Suppressor macrophage (primary cell): ENCODE data around the gene BRF1.

ENCODE experiments used
- DNase-seq, 4 experiments: peaks; one replicate each; pipeline ENCODE4 v3.0.0-alpha.2; 2020 to 2022

BRF1 gene

DNA sequence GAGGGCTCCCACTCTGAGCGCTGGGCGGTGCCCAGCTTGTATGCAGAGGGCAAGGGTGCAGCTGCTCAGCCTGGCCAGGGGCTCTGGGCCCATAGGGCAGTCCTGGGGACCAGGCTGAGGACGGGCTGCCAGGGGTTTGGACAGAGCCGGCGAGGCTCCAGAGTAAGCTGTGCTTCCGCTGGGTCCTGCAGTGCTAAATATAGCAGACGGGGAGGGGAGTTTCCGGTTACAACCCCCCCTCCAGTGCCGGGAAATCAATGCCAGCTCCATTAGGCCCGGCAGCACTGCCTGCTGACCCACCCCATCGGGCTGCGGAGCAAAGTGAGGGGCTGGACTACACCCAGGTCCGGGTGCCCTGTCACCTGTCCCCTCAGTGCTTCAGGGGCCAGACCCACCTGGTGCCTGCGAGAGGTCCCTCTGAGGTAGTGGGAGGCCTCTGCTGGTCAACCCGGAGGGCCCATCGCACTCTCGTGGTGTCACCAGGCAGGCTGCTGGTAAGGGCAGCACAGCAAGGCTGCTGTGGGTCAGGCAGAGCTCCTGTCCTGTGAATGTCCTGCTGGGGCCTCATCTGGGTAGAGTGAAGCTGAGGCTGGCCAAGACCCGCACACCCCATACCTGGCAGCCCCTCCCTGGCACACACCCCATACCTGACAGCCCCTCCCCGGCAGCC, 129.7 kb downstream of the BRF1 start:
- no peak for DNase-seq

DNA sequence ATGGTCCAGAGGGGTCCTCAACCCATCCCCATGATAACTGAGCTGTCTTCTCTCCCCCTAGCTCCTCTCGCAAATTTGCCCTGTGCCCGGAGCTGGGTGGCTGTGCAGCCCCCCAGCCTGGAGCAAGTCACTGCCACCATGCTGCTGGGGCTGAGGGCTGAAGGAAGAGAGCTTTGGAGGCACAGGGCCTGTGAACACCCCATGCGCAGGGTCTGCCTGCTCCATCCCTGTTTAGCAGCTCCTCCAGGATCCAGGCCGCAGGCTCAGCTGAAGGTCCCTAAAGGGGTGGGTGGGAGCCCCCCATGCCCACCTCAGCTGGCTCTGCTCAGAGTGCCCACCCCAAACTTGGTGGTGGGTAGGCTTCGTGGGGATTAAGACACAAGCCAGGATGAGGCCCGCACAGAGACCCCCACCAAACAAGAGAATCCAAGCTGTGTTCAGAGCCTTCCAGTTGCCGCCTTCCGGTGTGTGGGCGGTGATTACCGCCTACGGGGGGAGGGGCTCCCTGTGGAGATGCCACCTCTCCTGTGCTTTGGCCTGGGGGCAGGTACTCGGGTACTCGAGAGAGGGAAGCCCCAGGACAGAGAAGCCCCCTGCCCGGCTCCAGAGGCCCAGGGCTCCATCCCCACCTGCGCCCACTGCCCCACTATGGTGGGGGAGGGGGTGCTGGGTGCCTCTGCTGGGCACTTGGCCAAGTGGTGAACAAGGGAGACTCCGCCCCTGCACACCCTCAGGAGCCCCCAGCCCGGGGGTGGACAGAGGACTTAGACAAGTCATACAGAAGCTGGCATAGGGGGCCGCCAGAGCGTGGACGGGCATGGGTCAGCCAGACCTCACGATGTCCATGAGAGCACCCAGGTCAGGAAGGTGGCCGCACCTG, 130.8 kb downstream of the BRF1 start:
- no peak for DNase-seq

DNA sequence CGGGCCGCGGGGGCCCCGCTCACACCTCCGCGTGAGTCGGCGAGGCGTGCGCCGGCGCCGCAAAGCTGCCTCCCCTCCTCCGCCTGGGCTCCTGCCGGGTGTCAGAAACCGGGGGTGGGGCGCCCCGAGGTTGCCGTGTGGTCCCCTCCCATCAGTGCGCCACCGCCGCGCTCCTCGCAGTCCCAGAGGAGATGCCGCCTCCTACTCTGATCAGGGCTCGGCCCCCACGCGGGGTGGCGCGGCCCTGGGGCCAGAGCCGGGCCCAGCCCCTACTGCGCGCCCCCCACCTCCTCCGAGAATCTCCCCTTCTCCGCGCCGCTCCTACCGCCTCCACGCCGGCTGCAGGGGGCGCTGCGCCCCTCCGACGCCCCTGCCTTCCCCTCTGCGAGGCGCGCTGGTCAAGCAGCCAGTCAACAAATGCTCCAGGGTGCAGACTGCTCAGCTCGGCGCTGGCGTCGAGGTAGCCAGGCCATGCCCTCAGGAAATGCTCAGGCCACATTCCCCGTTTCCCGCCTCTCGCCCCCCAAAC, 131.8 kb downstream of the BRF1 start:
- peak in 3 of 4 experiments; percentile 13 to 54 (median 42) for DNase-seq

DNA sequence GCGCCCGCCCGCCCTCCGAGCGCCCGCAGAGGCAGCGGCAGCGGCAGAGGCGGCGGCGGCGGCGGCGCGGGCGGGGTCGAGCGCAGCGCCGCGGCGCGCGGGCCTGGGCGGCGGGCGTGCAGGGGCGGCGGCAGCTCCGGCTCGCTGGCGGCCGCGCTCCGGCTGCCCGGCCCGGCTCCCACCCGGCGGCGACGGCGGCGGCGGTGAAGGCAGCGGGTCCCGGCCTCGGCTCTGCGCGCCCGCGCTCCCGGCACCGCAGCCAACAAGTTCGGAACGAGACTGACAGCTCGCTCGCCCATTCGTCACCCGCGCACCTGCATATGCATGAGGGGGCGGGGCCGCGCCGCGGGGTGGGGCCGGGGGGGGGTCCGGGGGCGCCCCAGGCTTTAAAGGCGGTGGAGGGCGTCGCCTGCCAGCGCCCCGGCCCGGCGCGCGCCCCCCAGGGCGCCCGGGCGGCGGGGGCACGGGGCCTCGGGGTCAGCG, 132.3 kb downstream of the BRF1 start, which contains the start of gene JAG2:
TSS of gene JAG2 (minus strand) at position 281 of the 483 bp plus-strand sequence. CDS start 356 bp downstream, outside the sequence.
- DNase-seq, result peak in 3 of 4 experiments; percentile 14 to 57 (median 38)

DNA sequence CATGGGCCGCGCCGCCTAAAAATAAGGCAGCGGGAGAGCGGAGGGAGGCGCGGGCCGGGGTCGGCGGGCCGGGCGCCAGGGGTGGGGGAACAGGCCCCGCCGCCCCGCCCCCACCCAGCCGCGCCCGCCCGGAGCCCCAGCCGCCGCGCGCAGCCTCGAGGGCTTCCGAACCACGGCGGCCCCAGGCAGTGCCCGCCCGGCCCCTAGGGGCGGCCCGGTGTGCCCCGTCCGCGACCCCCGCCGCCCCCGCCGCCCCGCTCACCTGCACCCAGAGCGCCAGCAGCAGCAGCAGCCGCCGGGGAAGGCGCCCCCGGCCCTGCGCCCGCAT, 132.7 kb downstream of the BRF1 start:
- DNase-seq, result no peak

DNA sequence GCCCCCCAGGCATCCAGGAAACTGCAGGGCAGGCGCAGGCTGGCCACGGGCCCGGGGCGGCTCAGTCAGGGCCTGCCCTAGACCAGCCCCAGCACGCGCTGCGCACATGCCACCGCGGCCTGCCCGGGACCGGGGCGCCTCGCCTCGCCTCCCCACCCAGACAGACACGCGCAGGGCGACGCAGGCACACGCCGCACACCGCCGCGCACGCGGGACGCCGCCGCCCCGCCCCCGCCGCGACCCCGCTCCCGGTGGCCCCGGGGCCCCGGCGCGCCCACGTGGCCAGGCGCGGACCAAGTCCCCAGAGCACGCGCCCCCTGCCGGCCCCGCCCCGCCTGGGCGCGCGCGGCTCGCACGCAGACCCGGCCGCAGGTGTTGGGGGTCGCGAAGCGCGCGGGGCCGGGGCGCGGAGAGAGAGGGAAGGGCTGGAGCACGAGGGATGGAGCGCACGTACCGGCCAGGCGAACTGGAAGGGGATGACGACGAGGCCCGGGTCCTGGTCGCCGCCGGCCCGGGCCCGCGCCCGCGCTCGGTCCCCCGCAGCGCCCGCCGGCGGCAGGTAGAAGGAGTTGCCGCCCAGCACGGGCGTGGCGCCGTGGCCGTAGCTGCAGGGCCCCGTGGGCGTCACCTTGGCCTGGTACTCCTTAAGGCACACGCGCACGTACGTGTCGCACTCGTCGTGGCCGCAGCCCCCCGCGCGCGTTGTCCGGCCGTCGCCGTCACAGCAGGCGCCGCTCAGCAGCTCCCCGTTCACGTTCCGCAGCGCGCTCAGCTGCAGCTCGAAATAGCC, 133.3 kb downstream of the BRF1 start:
- DNase-seq, result peak in 1 of 4 experiments; percentile 44

DNA sequence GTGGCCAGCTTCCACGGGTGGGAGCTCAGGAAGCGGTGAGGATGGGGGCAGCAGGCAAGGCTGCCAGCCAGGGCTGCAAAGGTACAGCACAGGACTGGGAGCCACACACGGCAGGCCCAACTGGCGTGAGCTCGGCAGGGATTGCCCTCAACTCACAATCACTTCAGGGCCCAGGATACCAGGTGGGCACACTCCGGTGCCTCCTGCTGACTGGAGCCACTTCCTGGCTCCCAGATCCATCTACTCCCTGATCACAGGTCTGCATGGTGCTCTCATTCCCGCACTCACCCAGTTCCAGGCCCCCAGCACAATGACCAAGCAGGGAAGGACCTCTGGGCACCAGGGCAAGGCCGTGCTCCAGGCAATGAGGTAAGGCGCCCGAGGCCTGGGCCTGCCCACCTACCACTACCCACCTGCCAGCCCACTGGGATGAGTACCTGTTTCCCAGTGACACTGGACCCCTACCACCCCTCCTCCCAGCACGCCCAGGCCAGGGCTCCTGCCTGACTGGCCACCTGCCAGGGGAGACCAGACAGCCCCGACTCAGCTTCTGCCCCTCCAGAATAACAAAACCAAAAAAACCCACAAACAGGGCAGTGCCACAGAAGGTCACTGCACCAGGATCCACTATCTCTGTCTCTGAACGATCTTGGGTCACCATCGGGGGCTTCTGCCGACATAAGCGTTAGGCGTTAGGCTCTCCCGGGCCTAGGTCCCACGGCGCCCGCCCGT, 134.1 kb downstream of the BRF1 start:
- DNase-seq, result no peak

DNA sequence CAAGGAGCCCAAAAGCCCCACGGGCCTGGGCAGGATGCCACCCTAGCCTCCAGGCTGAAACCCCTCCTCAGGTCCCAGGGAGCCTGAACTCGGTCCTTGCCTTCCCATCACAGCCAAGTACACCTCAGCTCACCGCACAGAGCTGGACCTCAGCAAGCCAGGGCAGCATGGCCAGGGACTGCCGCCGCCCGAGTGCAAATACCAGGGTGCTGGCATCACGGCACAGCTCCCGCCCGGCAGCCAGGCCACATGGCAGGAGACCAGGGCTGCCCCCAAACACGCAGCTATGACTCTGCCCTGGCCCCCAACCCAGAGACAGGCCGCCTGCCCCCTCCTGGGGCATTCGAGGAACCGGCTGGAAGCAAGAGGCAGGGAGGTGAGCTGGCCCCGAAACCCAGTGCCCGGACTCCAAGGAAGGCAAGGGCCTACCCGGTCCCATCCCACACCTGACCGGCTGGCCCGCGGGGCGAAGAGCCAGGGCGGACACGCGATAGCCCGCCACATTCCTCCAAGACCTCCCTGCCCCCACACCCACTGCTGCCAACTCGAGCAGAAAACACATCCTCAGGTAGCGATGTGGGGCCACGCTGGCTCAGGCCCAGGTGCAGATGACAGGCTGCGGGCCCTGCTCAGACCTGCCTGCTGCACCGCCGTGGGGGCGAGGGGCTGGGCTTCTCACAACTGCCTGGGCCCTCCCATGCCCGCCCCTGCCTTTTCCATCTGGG, 134.9 kb downstream of the BRF1 start:
- DNase-seq, result no peak

DNA sequence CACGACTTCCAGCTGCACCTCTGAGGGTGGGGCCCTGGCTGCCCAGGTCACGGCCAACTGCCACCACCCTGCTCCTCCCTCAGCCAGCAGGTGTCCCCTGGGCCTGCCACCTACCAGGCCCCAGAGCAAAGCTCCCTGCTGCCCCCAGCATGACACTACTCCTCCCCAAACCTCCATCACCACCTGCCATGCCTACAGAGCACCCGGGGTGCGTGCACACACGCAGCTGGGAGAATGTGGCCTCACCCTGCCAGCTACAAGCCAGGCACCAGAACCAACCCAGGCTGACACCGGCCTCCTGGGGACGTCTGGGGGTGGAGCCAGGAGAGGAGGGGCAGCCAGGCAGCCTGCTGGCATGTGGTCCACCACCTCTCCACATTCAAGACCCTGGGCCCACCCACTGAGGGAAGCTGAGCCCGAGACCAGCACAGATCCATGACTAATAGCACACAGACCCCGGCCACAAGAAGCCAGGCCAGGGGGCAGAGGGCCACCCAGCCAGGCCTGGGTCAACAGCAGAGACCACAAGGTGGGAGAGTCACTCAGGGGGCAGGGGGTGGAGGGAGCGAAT, 135.6 kb downstream of the BRF1 start:
- no peak for DNase-seq

DNA sequence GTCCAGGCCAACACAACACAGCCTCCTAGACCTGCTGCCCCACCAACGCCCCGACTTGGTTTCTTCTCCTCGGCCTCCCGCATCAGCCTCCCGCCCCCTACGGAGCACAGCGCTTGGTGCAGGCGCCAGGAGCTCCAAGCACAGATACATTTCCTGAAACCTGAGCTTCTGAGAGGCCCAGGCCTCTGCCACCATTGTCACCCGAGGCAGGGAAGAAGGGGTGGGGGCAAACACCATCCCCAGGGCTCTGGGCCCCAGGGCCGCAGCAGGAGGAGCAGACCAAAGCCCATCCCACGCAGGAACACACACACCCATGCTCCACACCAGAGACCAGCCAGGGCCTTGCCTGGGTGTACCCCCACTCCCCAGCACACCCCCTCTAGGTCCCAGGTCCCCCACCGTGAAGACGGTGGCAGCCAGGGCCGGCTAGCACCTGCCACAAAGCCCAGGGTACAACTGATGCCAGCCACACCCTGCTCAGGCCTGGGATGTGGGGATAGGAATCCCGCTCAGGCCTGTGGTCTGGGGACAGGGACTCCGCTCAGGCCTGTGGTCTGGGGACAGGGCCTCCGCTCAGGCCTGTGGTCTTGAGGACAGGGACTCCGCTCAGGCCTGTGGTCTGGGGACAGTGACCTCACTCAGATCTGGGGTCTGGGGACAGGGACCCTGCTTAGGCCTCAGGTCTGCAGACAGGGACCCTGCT, 137.6 kb downstream of the BRF1 start:
- no peak for DNase-seq

DNA sequence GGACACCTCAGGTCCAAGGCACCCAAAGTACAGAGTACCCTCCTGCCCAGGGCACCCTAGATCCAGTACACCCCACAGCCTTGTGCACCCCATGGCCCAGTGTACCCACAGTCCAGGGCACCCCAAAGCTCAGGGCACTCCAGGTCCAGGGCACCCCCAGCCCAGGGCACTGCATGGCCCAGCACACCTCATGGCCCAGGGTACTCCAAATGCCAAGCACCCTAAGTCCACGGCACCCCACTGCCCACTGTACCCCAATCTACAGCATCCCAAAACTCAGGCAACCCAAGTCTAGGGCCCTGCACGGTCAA, 138.2 kb downstream of the BRF1 start:
- DNase-seq, result no peak

DNA sequence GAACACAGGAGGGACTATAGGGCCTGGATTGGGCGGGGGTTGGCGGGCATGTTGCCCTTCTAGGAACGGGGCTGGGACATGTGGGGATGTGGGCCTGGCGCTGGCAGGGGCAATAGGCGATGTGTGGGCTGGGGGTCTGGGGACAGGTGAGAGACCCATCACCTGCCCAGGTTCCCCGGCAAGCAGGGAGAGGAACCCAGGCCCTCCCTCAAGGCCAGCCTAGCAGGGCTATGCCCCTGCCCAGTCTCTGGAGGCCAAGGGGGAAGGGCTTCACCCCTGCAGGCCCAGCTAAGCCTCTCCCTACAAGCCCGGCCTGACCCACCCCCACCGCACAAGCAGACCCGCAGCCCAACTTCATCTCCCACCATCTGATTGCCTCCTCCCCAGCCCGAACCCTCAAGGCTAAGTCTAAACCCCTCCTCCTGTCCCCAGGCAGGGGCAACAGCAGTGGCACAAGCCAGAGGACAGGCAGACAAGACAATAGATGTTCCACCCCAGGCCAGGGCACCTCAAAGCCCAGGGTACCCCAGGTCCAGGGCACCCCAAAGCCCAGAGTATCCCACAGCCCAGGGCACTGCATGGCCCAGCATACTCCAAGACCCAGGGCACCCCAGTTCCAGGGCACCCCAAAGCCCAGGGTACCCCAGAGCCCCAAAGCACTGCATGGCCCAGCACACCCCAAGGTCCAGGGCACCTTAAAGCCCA, 138.7 kb downstream of the BRF1 start:
- no peak for DNase-seq

DNA sequence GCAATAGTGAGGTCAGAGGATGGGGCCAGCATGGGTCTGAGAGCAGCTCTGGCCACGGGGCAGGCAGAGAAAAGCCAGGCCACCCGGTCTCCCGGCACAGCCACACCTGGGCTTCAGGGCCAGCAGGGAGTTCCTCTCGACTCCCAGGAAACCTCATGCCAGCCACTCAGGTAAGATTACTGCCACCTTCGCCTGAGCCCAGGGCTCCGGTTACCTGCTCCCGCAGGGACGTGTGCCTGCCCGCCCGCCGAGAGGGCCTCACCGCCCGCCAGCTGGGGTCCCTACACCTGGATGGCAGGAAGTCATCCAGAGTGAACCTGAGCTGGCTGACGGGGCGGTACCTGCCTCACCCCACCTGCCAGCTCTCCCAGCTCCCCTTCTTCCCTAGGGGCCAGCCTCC, 139.5 kb downstream of the BRF1 start:
- no peak for DNase-seq

DNA sequence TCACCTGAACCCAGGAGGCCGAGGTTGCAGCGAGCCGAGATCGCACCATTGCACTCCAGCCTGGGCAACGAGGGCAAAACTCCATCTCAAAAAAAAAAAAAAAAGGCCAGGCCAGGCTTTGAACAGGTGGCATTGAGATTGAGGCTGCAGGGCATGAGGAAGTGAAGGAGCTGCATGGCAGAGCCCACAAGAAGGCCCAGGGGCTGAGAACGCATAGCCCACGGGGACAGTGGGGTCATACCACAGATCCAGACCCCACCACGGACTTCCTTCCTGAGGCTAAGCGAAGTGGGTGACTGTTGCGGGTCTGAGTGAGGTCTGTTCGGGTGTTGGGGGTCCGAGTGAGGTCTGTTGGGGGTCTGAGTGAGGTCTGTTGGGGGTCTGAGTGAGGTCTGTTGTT, 140.0 kb downstream of the BRF1 start:
- no peak for DNase-seq

DNA sequence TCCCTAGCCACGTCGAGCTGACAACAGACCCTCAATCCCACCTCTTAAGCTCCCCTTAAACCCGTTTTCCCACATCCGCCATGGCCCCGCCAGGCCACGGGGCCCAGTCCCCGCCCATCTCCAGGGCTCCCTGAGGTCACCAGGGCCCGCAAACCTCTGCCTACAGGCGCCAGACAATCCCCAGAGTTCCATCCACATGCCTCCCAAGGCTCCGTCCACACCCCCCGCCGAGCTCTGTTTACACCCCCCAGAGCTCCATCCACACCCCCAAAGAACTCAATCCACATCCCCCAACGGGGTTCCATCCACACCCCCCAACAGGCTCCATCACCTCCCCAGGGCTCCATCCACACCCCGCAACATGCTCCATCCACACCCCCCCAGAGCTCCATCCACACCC, 141.5 kb downstream of the BRF1 start:
- no peak for DNase-seq
